K562 (cell line): Measurements from ENCODE around the gene KPTN. TPM values are rescaled to one million over a fixed set of nuclear protein-coding genes. Genes with fewer than 3 reads are reported as not detected.

Experiments used
- ASH1L ChIP-seq: fragments of 450-650 bp; IDR thresholded peaks from 2 replicates; pipeline ENCODE4 v1.6.1; 2018; ENCODE audit warnings: borderline replicate concordance, mild to moderate bottlenecking, low read depth; ENCODE audit not compliant: partially characterized antibody
- HDAC1 ChIP-seq, 2 experiments: fragments of 450-650 bp; IDR thresholded peaks; 2 replicates each; pipeline ENCODE4 v1.6.1; 2016 to 2017; ENCODE audit warnings: inconsistent platforms in 1 of 2, mild to moderate bottlenecking in 1 of 2, moderate library complexity in 1 of 2
- STAT5B ChIP-seq: fragments of 250-450 bp; sonication (Bioruptor Pico); IDR thresholded peaks from 2 replicates; pipeline ENCODE4 v1.8.0; 2021; ENCODE audit warnings: mild to moderate bottlenecking, inconsistent platforms
- TSC22D4 ChIP-seq: fragments of 450-650 bp; IDR thresholded peaks from 2 replicates; pipeline ENCODE4 v1.6.1; 2016; ENCODE audit warnings: missing genetic modification characterization, missing biosample characterization, control low read depth
- ZNF764 ChIP-seq: fragments of 250-450 bp; sonication (Bioruptor Pico); IDR thresholded peaks from 2 replicates; pipeline ENCODE4 v1.4.0; 2020; ENCODE audit warnings: low read depth, mild to moderate bottlenecking, moderate library complexity
- polyA plus RNA-seq, 8 experiments: library from polyadenylated mRNA; depleted of rRNA in 4 of 8; stranded (reverse) in 5 of 8; unstranded in 3 of 8; fragments of >200 nt; fragmentation: Nextera tagmentation in 2 of 8; fragmentation: Illumina TruSeq in 1 of 8; extraction: Ambion mirVana in 2 of 8; extraction: Trizol in 1 of 8; gene quantifications; 2 replicates each; pipeline versions ENCODE4 v1.2.1 to v1.2.3, GENCODE V29; 2011 to 2014; ENCODE audit warnings: inconsistent platforms in 1 of 8, missing spikeins in 1 of 8
- total RNA-seq, 7 experiments: library from RNA; depleted of rRNA in 6 of 7; stranded (reverse); fragments of >200 nt in 6 of 7; fragmentation: Illumina TruSeq in 2 of 7; extraction: Trizol in 2 of 7; gene quantifications; 2 replicates each; pipeline versions ENCODE4 v1.2.1 to v1.2.3, GENCODE V29; 2011 to 2021; ENCODE audit warnings: low replicate concordance in 1 of 7
- TF ChIP-seq, protein P1 (sequence below): sonication (generic); formaldehyde crosslinking; IDR thresholded peaks from 2 replicates; pipeline ENCODE4 v1.8.0; 2023; ENCODE audit warnings: missing genetic modification reagents, mild to moderate bottlenecking, borderline replicate concordance
- TF ChIP-seq, protein P2 (sequence below): sonication (generic); formaldehyde crosslinking; IDR thresholded peaks from 2 replicates; pipeline ENCODE4 v1.8.1; 2022; ENCODE audit warnings: missing genetic modification reagents

Gene KPTN
- total and polyA plus RNA-seq, 9 of the 15 experiments (the other 6 are each of a cell fraction or from before 2014, with no cell fraction given), result 0.56 to 18.2 (median 8.5) TPM

DNA sequence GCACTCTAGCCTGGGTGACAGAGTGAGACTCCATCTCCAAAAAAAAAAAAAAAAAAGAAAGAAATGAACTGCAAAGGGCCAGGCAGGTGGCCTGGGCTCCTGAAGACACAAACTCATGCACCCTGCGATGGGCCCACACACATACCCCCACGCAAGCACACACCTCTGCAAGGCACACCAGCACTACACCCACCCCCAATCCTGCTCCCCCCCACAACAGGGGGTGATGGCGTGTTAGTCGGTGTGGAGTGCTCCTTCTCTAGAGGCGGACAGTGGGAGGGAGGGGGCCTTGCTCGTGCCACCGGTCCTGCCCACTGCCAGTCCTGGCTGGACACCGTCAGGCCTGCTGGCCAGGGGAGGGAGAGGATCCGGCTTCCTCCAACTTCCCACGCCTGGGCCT, 10.7 kb downstream of the KPTN start (continued):
- TF ChIP-seq, protein P1, sequence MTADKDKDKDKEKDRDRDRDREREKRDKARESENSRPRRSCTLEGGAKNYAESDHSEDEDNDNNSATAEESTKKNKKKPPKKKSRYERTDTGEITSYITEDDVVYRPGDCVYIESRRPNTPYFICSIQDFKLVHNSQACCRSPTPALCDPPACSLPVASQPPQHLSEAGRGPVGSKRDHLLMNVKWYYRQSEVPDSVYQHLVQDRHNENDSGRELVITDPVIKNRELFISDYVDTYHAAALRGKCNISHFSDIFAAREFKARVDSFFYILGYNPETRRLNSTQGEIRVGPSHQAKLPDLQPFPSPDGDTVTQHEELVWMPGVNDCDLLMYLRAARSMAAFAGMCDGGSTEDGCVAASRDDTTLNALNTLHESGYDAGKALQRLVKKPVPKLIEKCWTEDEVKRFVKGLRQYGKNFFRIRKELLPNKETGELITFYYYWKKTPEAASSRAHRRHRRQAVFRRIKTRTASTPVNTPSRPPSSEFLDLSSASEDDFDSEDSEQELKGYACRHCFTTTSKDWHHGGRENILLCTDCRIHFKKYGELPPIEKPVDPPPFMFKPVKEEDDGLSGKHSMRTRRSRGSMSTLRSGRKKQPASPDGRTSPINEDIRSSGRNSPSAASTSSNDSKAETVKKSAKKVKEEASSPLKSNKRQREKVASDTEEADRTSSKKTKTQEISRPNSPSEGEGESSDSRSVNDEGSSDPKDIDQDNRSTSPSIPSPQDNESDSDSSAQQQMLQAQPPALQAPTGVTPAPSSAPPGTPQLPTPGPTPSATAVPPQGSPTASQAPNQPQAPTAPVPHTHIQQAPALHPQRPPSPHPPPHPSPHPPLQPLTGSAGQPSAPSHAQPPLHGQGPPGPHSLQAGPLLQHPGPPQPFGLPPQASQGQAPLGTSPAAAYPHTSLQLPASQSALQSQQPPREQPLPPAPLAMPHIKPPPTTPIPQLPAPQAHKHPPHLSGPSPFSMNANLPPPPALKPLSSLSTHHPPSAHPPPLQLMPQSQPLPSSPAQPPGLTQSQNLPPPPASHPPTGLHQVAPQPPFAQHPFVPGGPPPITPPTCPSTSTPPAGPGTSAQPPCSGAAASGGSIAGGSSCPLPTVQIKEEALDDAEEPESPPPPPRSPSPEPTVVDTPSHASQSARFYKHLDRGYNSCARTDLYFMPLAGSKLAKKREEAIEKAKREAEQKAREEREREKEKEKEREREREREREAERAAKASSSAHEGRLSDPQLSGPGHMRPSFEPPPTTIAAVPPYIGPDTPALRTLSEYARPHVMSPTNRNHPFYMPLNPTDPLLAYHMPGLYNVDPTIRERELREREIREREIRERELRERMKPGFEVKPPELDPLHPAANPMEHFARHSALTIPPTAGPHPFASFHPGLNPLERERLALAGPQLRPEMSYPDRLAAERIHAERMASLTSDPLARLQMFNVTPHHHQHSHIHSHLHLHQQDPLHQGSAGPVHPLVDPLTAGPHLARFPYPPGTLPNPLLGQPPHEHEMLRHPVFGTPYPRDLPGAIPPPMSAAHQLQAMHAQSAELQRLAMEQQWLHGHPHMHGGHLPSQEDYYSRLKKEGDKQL (CRISPR knock-in tag), result no peak
- TF ChIP-seq STAT5B (CRISPR knock-in tag) (no peak), ZNF764 (no peak), HDAC1 (IDR thresholded peaks at IDR 0.05) (no peak), TSC22D4 (tag) (no peak), ASH1L (no peak)
- TF ChIP-seq, protein P2, sequence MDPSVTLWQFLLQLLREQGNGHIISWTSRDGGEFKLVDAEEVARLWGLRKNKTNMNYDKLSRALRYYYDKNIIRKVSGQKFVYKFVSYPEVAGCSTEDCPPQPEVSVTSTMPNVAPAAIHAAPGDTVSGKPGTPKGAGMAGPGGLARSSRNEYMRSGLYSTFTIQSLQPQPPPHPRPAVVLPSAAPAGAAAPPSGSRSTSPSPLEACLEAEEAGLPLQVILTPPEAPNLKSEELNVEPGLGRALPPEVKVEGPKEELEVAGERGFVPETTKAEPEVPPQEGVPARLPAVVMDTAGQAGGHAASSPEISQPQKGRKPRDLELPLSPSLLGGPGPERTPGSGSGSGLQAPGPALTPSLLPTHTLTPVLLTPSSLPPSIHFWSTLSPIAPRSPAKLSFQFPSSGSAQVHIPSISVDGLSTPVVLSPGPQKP (CRISPR knock-in tag), result no peak
- TF ChIP-seq, all 486 proteins: peak for 0
